GM13977 (cell line): ENCODE results near the gene BMP2K.

Experiments used
- DNase-seq: peaks from one replicate; pipeline ENCODE4 v3.0.0; 2012; ENCODE audit warnings: low spot score
- in situ Hi-C: fragments of 300-500 bp; cut with MboI; formaldehyde crosslinking; loops from one replicate; pipeline ENCODE4 v1.12.0; 2022; ENCODE audit warnings: low sequenced_read_pairs, low pct_unique_long_range_greater_than_20kb, mixed read lengths, inconsistent platforms; ENCODE audit not compliant: unreplicated experiment
- TF ChIP-seq, protein P1 (sequence below): IDR thresholded peaks from 2 replicates; pipeline ENCODE4 v1.5.1; 2012; ENCODE audit warnings: mild to moderate bottlenecking, control low read depth; ENCODE audit not compliant: insufficient read depth; ENCODE audit errors: extremely low read depth, missing control alignments

BMP2K gene

DNA sequence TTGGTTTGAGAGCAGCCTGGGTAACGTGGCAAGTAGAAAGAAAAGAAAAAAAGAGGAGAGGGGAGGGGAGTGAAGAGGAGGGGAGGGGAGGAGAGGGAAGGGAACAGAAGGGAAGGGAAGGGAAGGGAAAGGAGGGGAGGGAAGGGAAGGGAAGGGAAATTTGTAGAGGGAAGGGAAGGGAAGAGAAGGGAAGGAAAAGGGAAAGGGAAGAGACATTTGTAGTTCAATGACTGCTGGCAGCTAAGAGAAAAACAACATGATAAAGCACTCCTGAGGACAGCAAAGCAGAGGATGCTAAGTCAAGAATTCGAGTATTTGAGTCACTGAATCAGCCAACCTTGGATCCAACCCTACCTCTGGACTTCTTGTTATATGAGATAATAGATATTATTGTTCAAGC, 38.2 kb upstream of the BMP2K start:
- in situ Hi-C loops, result no loop called here
- DNase-seq, result no peak
- TF ChIP-seq, protein P1, sequence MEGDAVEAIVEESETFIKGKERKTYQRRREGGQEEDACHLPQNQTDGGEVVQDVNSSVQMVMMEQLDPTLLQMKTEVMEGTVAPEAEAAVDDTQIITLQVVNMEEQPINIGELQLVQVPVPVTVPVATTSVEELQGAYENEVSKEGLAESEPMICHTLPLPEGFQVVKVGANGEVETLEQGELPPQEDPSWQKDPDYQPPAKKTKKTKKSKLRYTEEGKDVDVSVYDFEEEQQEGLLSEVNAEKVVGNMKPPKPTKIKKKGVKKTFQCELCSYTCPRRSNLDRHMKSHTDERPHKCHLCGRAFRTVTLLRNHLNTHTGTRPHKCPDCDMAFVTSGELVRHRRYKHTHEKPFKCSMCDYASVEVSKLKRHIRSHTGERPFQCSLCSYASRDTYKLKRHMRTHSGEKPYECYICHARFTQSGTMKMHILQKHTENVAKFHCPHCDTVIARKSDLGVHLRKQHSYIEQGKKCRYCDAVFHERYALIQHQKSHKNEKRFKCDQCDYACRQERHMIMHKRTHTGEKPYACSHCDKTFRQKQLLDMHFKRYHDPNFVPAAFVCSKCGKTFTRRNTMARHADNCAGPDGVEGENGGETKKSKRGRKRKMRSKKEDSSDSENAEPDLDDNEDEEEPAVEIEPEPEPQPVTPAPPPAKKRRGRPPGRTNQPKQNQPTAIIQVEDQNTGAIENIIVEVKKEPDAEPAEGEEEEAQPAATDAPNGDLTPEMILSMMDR, result no peak

DNA sequence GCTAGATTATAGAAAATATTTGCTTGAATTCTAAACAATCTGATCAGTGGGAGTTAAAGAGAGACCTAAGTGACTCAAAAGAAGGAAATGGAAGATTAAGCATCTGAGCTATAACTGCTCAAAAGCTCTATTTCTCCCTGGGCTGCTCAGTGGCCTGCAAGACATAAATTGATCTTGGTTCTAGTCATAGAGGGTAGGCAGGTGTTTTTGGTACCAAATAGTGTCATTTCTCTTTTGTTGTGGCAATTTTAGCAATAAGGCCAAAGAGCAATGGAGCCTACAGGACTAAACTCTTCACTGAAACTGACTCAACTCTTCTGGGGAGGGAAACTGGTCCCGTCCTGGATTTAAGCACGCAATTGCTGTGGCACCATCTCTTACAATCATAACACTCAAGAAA, 33.9 kb upstream of the BMP2K start:
- TF ChIP-seq, protein P1, result no peak
- no peak for DNase-seq
- in situ Hi-C loops, result no loop called here

DNA sequence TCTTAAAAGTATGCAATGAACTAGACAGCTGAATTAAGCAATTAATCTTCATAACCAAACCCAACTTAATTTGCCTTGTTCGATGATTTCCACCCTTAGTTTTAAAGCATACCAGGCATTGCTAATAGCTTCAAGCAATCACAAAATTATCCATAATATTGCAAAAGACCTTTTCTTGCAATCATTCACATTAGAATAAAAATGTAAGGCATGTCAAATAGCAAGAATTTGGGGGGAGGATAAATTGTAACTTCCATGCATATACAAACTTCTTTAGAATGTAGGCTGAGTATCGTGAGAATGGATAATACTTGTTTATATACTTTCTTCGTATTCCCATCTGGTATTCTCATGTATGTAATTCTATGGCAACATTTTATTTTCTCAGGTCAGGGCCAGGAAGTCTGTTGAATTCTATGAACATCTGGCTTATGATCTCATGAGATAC, 28.7 kb upstream of the BMP2K start:
- DNase-seq, result no peak
- in situ Hi-C loops, result no loop called here
- TF ChIP-seq, protein P1, result no peak

DNA sequence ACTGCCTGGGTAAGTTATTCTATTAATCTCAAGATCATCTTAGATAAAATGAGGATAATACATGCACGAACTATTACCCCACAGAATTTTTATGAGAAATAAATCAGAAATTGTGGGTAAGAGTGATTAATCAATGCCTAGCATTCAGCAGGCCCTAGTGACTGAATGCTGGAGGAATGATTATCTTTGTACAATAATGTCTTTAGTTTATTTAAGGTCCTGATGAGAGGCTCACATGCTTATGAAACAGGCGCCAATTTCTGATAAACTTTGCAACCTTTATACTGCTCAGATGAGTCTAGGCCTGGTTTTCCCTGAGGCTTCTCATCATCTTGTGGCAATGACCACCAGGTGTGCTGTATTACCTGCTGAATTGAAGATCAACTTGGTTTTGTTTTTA, 27.8 kb upstream of the BMP2K start:
- TF ChIP-seq, protein P1, result no peak
- in situ Hi-C loops, result no loop called here
- DNase-seq, result no peak

DNA sequence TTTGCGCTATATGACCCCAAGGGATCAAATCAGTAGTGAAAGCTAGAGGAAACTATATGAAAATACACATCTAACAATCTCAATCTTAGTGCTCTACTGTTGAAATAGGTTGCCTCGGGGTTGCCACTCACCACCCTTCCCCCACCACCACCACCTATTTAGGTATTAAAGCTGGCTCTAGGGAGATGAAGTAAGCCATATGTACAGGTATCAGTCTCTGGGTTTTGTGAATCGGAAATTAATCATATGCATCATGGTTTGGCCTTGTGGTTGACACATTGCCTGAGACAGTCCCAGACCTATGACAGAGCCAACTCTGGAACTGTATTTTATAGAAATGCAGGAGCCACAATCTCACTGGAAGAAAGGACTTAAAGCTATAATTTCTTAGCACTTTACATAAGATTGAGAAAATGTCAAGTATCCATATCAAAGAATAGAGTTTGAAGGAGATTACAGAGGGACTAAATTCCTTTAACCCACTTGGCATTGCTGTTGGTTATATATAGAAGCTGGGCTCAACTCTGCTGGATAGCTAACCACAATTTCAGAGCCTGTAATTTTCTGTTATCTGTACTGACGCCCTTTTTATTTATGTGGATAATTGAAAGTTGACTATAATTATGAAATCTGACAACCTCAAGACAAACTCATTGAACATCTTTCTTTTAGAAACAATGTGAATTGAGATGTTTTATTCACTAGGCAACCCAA, 26.7 kb upstream of the BMP2K start:
- DNase-seq, result no peak
- TF ChIP-seq, protein P1, result no peak
- in situ Hi-C loops, result no loop called here

DNA sequence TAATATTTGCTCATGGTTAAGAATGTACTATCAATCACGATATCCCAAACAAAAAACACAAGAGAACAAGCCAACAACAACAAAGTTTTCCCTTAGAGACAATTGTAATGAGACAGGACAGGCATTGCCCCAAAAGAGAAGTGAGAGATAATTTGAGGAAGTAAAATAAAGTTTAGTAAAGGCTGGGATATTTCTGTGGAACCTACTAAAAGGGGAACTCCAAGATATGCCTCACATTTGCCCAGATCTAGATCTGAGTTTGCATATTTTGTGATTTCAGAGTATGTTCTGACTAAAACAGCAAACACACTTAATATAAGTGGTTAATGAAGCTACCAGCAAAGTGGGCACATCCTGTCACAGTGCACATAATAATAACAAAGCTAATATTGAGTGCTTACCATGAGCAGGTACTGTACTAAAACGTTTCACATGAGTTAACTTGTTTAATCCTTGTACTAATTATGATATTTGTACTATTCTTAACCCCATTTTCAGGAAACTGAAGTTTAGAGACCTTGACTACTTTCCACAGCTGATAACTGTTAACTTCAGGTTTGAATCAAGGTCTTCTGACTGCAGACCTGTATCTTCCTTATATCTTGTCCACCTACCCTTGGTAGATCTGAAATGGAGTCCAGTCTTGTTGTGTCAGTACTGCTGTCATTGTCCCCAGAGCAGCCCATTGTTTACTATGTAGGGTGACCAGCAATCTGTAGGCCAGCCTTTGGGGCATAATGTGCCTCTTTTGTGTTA, 26.0 kb upstream of the BMP2K start:
- no peak for DNase-seq
- in situ Hi-C loops, result no loop called here
- TF ChIP-seq, protein P1, result no peak
